IMR-90 (cell line): ENCODE results near the gene MOB2. TPM values are rescaled to one million over a fixed set of nuclear protein-coding genes. Genes with fewer than 3 reads are reported as not detected.

Experiments
- ATAC-seq: fragments of 200-7000 bp; cut with Tn5 transposase; 2 replicates; pipeline ENCODE4 v1.9.1; 2020; ENCODE audit warnings: low read depth, mild to moderate bottlenecking, moderate library complexity
- BruUV-seq: library from RNA; stranded (reverse); fragments of 400-500 nt; replicated peaks from 2 replicates; lab custom pipeline; 2021; lab: Mats Ljungman, UMichigan
- CTCF ChIA-PET: fragments of 300-600 bp; formaldehyde crosslinking; extraction: SDS; loops from one replicate; lab custom pipeline; 2021; ENCODE audit warnings: antibody characterized with exemption; lab: Yijun Ruan, JAX
- POLR2A ChIA-PET: fragments of 300-600 bp; sonication (Branson Sonifier 250); formaldehyde crosslinking; loops from one replicate; lab custom pipeline; 2022; ENCODE audit warnings: antibody characterized with exemption; ENCODE audit not compliant: unreplicated experiment; lab: Charles Lee
- DNase-seq: peaks from one replicate; pipeline ENCODE4 v3.0.0; 2013
- H2AFZ ChIP-seq: replicated peaks from 2 replicates; pipeline ENCODE3; 2013; ENCODE audit warnings: low read length, mild to moderate bottlenecking; ENCODE audit not compliant: poor library complexity
- H2AK5ac ChIP-seq: 2 replicates; pipeline ENCODE4 v1.6.1; 2013; ENCODE audit warnings: low read depth, low read length, inconsistent platforms
- H2AK9ac ChIP-seq: replicated peaks from 2 replicates; pipeline ENCODE3; 2013; ENCODE audit warnings: mild to moderate bottlenecking, low read depth, low read length, moderate library complexity; ENCODE audit not compliant: poor library complexity
- H2BK120ac ChIP-seq: 2 replicates; pipeline ENCODE4 v1.6.1; 2013; ENCODE audit warnings: low read depth, low read length, inconsistent platforms
- H2BK15ac ChIP-seq: 3 replicates; pipeline ENCODE4 v1.6.1; 2013; ENCODE audit warnings: low read depth, low read length, inconsistent platforms
- H2BK20ac ChIP-seq: 2 replicates; pipeline ENCODE4 v1.6.1; 2013; ENCODE audit warnings: low read depth, mild to moderate bottlenecking, inconsistent platforms, low read length, moderate library complexity
- H2BK5ac ChIP-seq: 2 replicates; pipeline ENCODE4 v1.6.1; 2013; ENCODE audit warnings: mild to moderate bottlenecking, low read depth, low read length, inconsistent platforms; ENCODE audit not compliant: poor library complexity, severe bottlenecking
- H3K14ac ChIP-seq: replicated peaks from 2 replicates; pipeline ENCODE4 v1.6.1; 2013; ENCODE audit warnings: low read depth, low read length, inconsistent platforms
- H3K18ac ChIP-seq: 2 replicates; pipeline ENCODE4 v1.6.1; 2013; ENCODE audit warnings: low read depth, low read length, control low read depth
- H3K23ac ChIP-seq: 2 replicates; pipeline ENCODE4 v1.6.1; 2013; ENCODE audit warnings: low read depth, low read length, inconsistent platforms
- H3K27ac ChIP-seq: 2 replicates; pipeline ENCODE4 v1.5.1; 2013; ENCODE audit warnings: mild to moderate bottlenecking, control low read depth, low read length; ENCODE audit not compliant: insufficient read depth
- H3K27me3 ChIP-seq: 2 replicates; pipeline ENCODE4 v1.6.1; 2013; ENCODE audit warnings: low read length; ENCODE audit not compliant: control insufficient read depth, insufficient read depth
- H3K36me3 ChIP-seq: 2 replicates; pipeline ENCODE4 v1.6.1; 2013; ENCODE audit warnings: low read length, mixed read lengths; ENCODE audit not compliant: control insufficient read depth, insufficient read depth
- H3K4ac ChIP-seq: 2 replicates; pipeline ENCODE4 v1.6.1; 2013; ENCODE audit warnings: low read depth, low read length, inconsistent platforms
- H3K4me1 ChIP-seq: 2 replicates; pipeline ENCODE4 v1.6.1; 2013; ENCODE audit warnings: low read length, mixed read lengths; ENCODE audit not compliant: control insufficient read depth, insufficient read depth
- H3K4me2 ChIP-seq: 2 replicates; pipeline ENCODE4 v1.6.1; 2013; ENCODE audit warnings: low read depth, mild to moderate bottlenecking, control low read depth, low read length, moderate library complexity
- H3K4me3 ChIP-seq: 2 replicates; pipeline ENCODE4 v1.5.1; 2013; ENCODE audit warnings: low read depth, mild to moderate bottlenecking, control low read depth, low read length, moderate library complexity; ENCODE audit not compliant: insufficient read depth
- H3K56ac ChIP-seq: 2 replicates; pipeline ENCODE4 v1.6.1; 2013; ENCODE audit warnings: low read length, inconsistent platforms; ENCODE audit not compliant: insufficient read depth; ENCODE audit errors: extremely low read depth
- H3K79me1 ChIP-seq, 2 experiments: 2 replicates each; pipeline ENCODE4 v1.6.1; 2013; ENCODE audit warnings: low read length in 2 of 2, inconsistent platforms in 1 of 2, low read depth in 1 of 2
- H3K9ac ChIP-seq: 2 replicates; pipeline ENCODE4 v1.6.1; 2013; ENCODE audit warnings: low read depth, low read length, control low read depth
- H3K9me1 ChIP-seq: 2 replicates; pipeline ENCODE4 v1.6.1; 2013; ENCODE audit warnings: low read length, inconsistent platforms; ENCODE audit not compliant: insufficient read depth
- H3K9me3 ChIP-seq: 2 replicates; pipeline ENCODE4 v1.6.1; 2013; ENCODE audit warnings: low read length; ENCODE audit not compliant: control insufficient read depth, insufficient read depth
- H4K20me1 ChIP-seq: 2 replicates; pipeline ENCODE4 v1.6.1; 2013; ENCODE audit warnings: low read length, inconsistent platforms; ENCODE audit not compliant: insufficient read depth
- H4K5ac ChIP-seq: 2 replicates; pipeline ENCODE4 v1.6.1; 2013; ENCODE audit warnings: mild to moderate bottlenecking, low read depth, low read length, control low read depth
- H4K8ac ChIP-seq, 2 experiments: 2 replicates each; pipeline ENCODE4 v1.6.1; 2013; ENCODE audit warnings: low read depth in 2 of 2, low read length in 2 of 2, control low read depth in 1 of 2, inconsistent platforms in 1 of 2
- H4K91ac ChIP-seq: 2 replicates; pipeline ENCODE4 v1.6.1; 2013; ENCODE audit warnings: low read depth, low read length, inconsistent platforms; ENCODE audit not compliant: insufficient read depth
- BHLHE40 ChIP-seq: fragments of 150-350 bp; IDR thresholded peaks from 2 replicates; pipeline ENCODE4 v1.6.1; 2016; ENCODE audit warnings: mild to moderate bottlenecking, low read depth, low read length
- RAD21 ChIP-seq: IDR thresholded peaks from 2 replicates; pipeline ENCODE4 v1.6.1; 2012; ENCODE audit warnings: low read length, improper control_type of control experiment
- WGBS, 2 experiments: methylation state at CpG; one replicate each; pipeline versions ENCODE4 v1.1.5 to v1.1.7; 2013; ENCODE audit warnings: missing lambda C conversion rate in 2 of 2; ENCODE audit not compliant: insufficient read length in 1 of 2; ENCODE audit errors: extremely low coverage in 2 of 2; 5-methylcytosine and 5-hydroxymethylcytosine counted together
- dilution Hi-C: fragments of 300-500 bp; cut with HindIII; formaldehyde crosslinking; loops from one replicate; pipeline ENCODE4 v1.14.3; 2018; ENCODE audit warnings: low sequenced_read_pairs; ENCODE audit not compliant: unreplicated experiment
- in situ Hi-C: fragments of 300-500 bp; cut with MboI; formaldehyde crosslinking; loops from 3 replicates; pipeline ENCODE4 v1.14.3; 2019; ENCODE audit warnings: low sequenced_read_pairs, inconsistent platforms, mixed read lengths
- intact Hi-C: fragments of 100-400 bp; cut with micrococcal nuclease; formaldehyde crosslinking; loops from 2 replicates; pipeline ENCODE4 v1.10.0; 2022
- polyA plus RNA-seq, 3 experiments: library from polyadenylated mRNA; depleted of rRNA; stranded (reverse); fragments of >200 nt; gene quantifications; 2 replicates each; pipeline ENCODE4 v1.2.3, GENCODE V29; 2012; ENCODE audit warnings: low replicate concordance in 1 of 3
- total RNA-seq: library from RNA; depleted of rRNA; stranded (reverse); fragments of >200 nt; gene quantifications from 2 replicates; pipeline ENCODE4 v1.2.3, GENCODE V29; 2012

Gene MOB2
- total and polyA plus RNA-seq, 2 of the 4 experiments (the other 2 are of a cell fraction) = 23.7 to 36.2 TPM

DNA sequence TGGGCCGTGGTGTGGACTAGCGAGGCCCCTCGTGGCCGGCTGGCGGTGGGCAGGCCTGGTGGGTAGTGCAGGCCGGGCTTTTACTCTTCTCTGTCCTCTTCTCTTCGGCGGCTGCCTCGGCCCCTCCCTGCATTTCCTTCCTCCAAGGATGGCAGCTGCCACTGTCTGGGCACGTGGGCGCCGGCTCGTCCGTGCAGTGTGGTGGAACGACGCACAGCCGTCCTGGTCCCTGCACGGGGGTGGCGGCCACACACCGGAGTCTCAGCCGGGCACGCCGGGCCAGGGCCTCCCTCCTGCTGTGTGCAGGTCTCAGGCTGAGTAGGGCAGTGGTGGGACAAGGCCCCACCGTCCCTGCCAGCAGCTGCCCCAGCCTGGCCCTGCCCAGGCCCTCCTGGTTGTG is 37.7 kb downstream of the MOB2 start:
- H3K27ac ChIP-seq = no peak overlapping the region
- H3K18ac ChIP-seq = no peak overlapping the region
- H2AK9ac ChIP-seq = no peak overlapping the region
- H3K4me3 ChIP-seq = no peak overlapping the region
- H3K14ac ChIP-seq = no peak overlapping the region
- H3K9me1 ChIP-seq = no peaks in the 10 kb centered on the region
- H3K9me3 ChIP-seq = no peaks in the 10 kb centered on the region
- H2AFZ ChIP-seq = no peak overlapping the region
- no peak for DNase-seq
- BruUV-seq = no TSS peak
- WGBS, 2 experiments = 83% methylated on average over 7 of the region's 24 CpGs; no CpG with 5 or more reads in 1 of the 2 experiments
- dilution Hi-C loops (no loop called here), intact Hi-C loops (no loop called here), in situ Hi-C loops (no loop called here)
- H3K4me2 ChIP-seq = no peak overlapping the region
- ATAC-seq = no peak
- no peak overlapping the region for H4K8ac ChIP-seq
- POLR2A ChIA-PET = no interaction called here
- TF ChIP-seq RAD21 (no peak), BHLHE40 (no peak)
- H3K4me1 ChIP-seq = no peaks in the 10 kb centered on the region
- peaks cover 2% of the 10 kb centered on the region; the same call in 1 of the 2 replicates for H3K27me3 ChIP-seq
- H4K20me1 ChIP-seq = no peaks in the 10 kb centered on the region
- H2BK20ac ChIP-seq = no peak overlapping the region
- H2BK15ac ChIP-seq = no peak overlapping the region
- H3K36me3 ChIP-seq = no peaks in the 10 kb centered on the region
- H4K91ac ChIP-seq = no peak overlapping the region
- H3K4ac ChIP-seq = no peak overlapping the region
- H4K5ac ChIP-seq = no peak overlapping the region
- H3K23ac ChIP-seq = no peak overlapping the region
- CTCF ChIA-PET = no interaction called here
- no peak overlapping the region for H2BK5ac ChIP-seq
- no peak overlapping the region for H2BK120ac ChIP-seq
- H3K56ac ChIP-seq = no peak overlapping the region
- no peaks in the 10 kb centered on the region for H3K79me1 ChIP-seq
- no peak overlapping the region for H2AK5ac ChIP-seq
- no peak overlapping the region for H3K9ac ChIP-seq
